Measurements from ENCODE around the gene ZFR2.

GRCh38 chr19:3860499-3860898 is 8.3 kb downstream of the ZFR2 start:
- TF ChIP-seq SP1 (IDR thresholded peaks at IDR 0.05) (no peak), CTCF (IDR thresholded peaks at IDR 0.05; ENCODE audit: low read depth, low read length, missing input control) (no peak), MAX (IDR thresholded peaks at IDR 0.05) (no peak), YY1 (IDR thresholded peaks at IDR 0.05) (no peak), TAF1 (conservative IDR thresholded peaks at IDR 0.05) (no peak), RAD21 (IDR thresholded peaks at IDR 0.05) (no peak), RXRA (IDR thresholded peaks at IDR 0.05) (no peak), NR2F2 (IDR thresholded peaks at IDR 0.05) (no peak), ATF3 (IDR thresholded peaks at IDR 0.05) (no peak), REST (IDR thresholded peaks at IDR 0.05) (no peak), HNF4G (IDR thresholded peaks at IDR 0.05) (no peak)
